Effector memory CD4-positive, alpha-beta T cell (primary cell): ENCODE measurements around the gene YEATS2.

Source experiments
- DNase-seq, 3 donors: peaks; one replicate each; pipeline ENCODE4 v3.0.0-alpha.2; 2020
- H3K27ac ChIP-seq: 2 replicates; pipeline ENCODE4 v1.7.0; 2013; ENCODE audit warnings: mild to moderate bottlenecking, low read length, moderate library complexity; ENCODE audit not compliant: insufficient read depth, poor library complexity, severe bottlenecking
- H3K27me3 ChIP-seq: replicated peaks from 2 replicates; pipeline ENCODE4 v1.7.0; 2013; ENCODE audit warnings: mild to moderate bottlenecking, low read length; ENCODE audit not compliant: insufficient read depth, control insufficient read depth, poor library complexity, severe bottlenecking
- H3K36me3 ChIP-seq: 2 replicates; pipeline ENCODE4 v1.7.0; 2013; ENCODE audit warnings: mild to moderate bottlenecking, low read length, moderate library complexity; ENCODE audit not compliant: control insufficient read depth, insufficient read depth
- H3K4me1 ChIP-seq: 2 replicates; pipeline ENCODE4 v1.7.0; 2013; ENCODE audit warnings: low read length, mild to moderate bottlenecking; ENCODE audit not compliant: control insufficient read depth, insufficient read depth, poor library complexity, severe bottlenecking
- H3K4me3 ChIP-seq: 2 replicates; pipeline ENCODE4 v1.7.0; 2013; ENCODE audit warnings: low read length, low read depth, mild to moderate bottlenecking; ENCODE audit not compliant: insufficient read depth, poor library complexity, severe bottlenecking
- H3K9me3 ChIP-seq: 2 replicates; pipeline ENCODE4 v1.7.0; 2013; ENCODE audit warnings: mild to moderate bottlenecking, low read length, moderate library complexity; ENCODE audit not compliant: control insufficient read depth

The YEATS2 gene

GRCh38 chr3:183816681-183817510, 119.3 kb downstream of the YEATS2 start:
- H3K27me3 ChIP-seq: no peaks in the 10 kb centered on the region

GRCh38 chr3:183817639-183818038, 120.0 kb downstream of the YEATS2 start:
- Histone ChIP-seq H3K4me3 (no peak overlapping the region), H3K27me3 (no peaks in the 10 kb centered on the region), H3K9me3 (no peaks in the 10 kb centered on the region), H3K4me1 (no peaks in the 10 kb centered on the region), H3K36me3 (no peaks in the 10 kb centered on the region), H3K27ac (no peak overlapping the region)
- DNase-seq: no peak

More at GRCh38 chr3:183816681-183817510, 119.3 kb downstream of the YEATS2 start:
- Histone ChIP-seq H3K36me3 (no peaks in the 10 kb centered on the region), H3K4me3 (no peak overlapping the region), H3K9me3 (no peaks in the 10 kb centered on the region), H3K4me1 (no peaks in the 10 kb centered on the region), H3K27ac (no peak overlapping the region)
- no peak for DNase-seq

- Histone ChIP-seq H3K4me1 (no peaks in the 10 kb centered on the region), H3K27me3 (no peaks in the 10 kb centered on the region), H3K4me3 (no peak overlapping the region), H3K9me3 (no peaks in the 10 kb centered on the region), H3K27ac (no peak overlapping the region), H3K36me3 (no peaks in the 10 kb centered on the region)
- DNase-seq: no peak
Observed at GRCh38 chr3:183818041-183818620, 120.5 kb downstream of the YEATS2 start.

GRCh38 chr3:183818706-183819624, 121.4 kb downstream of the YEATS2 start:
- H3K4me1 ChIP-seq: no peaks in the 10 kb centered on the region
- H3K36me3 ChIP-seq: no peaks in the 10 kb centered on the region
- no peak overlapping the region for H3K27ac ChIP-seq
- no peak for DNase-seq
- no peaks in the 10 kb centered on the region for H3K9me3 ChIP-seq
- no peaks in the 10 kb centered on the region for H3K27me3 ChIP-seq
- no peak overlapping the region for H3K4me3 ChIP-seq

- peaks cover 7% of the 10 kb centered on the region for H3K4me1 ChIP-seq
- no peak for DNase-seq
- no peaks in the 10 kb centered on the region for H3K9me3 ChIP-seq
- H3K4me3 ChIP-seq: no peak overlapping the region
- H3K36me3 ChIP-seq: no peaks in the 10 kb centered on the region
- no peaks in the 10 kb centered on the region for H3K27me3 ChIP-seq
- H3K27ac ChIP-seq: no peak overlapping the region
Observed at GRCh38 chr3:183819831-183820230, 122.2 kb downstream of the YEATS2 start.

GRCh38 chr3:183822631-183823030, 125.0 kb downstream of the YEATS2 start:
- no peaks in the 10 kb centered on the region for H3K36me3 ChIP-seq
- peaks cover 7% of the 10 kb centered on the region for H3K4me1 ChIP-seq
- H3K4me3 ChIP-seq: no peak overlapping the region
- no peaks in the 10 kb centered on the region for H3K9me3 ChIP-seq
- H3K27me3 ChIP-seq: no peaks in the 10 kb centered on the region
- no peak for DNase-seq
- no peak overlapping the region for H3K27ac ChIP-seq

- Histone ChIP-seq H3K36me3 (no peaks in the 10 kb centered on the region), H3K9me3 (no peaks in the 10 kb centered on the region), H3K4me1 (peaks cover 7% of the 10 kb centered on the region), H3K27ac (no peak overlapping the region), H3K27me3 (no peaks in the 10 kb centered on the region), H3K4me3 (no peak overlapping the region)
- DNase-seq: no peak
Observed at GRCh38 chr3:183823963-183824362, 126.4 kb downstream of the YEATS2 start.

GRCh38 chr3:183824761-183825455, 127.3 kb downstream of the YEATS2 start:
- Histone ChIP-seq H3K27ac (no peak overlapping the region), H3K9me3 (no peaks in the 10 kb centered on the region), H3K4me3 (peak overlapping the region; percentile 60), H3K27me3 (no peaks in the 10 kb centered on the region), H3K4me1 (peaks cover 7% of the 10 kb centered on the region), H3K36me3 (no peaks in the 10 kb centered on the region)
- no peak for DNase-seq

- DNase-seq: peak in 2 of 3 donors; percentile 2 to 3
- H3K4me3 ChIP-seq: peak within 1 kb of the TSS; percentile 60
- H3K27ac ChIP-seq: no peak within 1 kb of the TSS
Observed at GRCh38 chr3:183825456-183826161, 128.0 kb downstream of the YEATS2 start, which contains the start of gene MAP6D1. TSS of gene MAP6D1 (minus strand) at chr3:183825577. CDS start at chr3:183825547, 30 bp downstream.

More at GRCh38 chr3:183825456-183826161, 128.0 kb downstream of the YEATS2 start, which contains the start of gene MAP6D1:
- Histone ChIP-seq H3K4me1 (peaks cover 7% of the 10 kb centered on the region), H3K27me3 (no peaks in the 10 kb centered on the region), H3K36me3 (no peaks in the 10 kb centered on the region), H3K9me3 (no peaks in the 10 kb centered on the region)
